Loucy (cell line): ENCODE data around the gene TPRG1L.

Experiments
- H2AFZ ChIP-seq: fragments of 200-600 bp; sonication (generic); 2 replicates; pipeline ENCODE4 v1.6.0; 2016; ENCODE audit warnings: antibody characterized with exemption, mild to moderate bottlenecking, low read length, moderate library complexity
- H3F3A ChIP-seq: fragments of 200-600 bp; 2 replicates; pipeline ENCODE4 v1.6.0; 2016; ENCODE audit warnings: antibody characterized with exemption, low read depth, mild to moderate bottlenecking
- H3K27me3 ChIP-seq: fragments of 200-600 bp; sonication (generic); 2 replicates; pipeline ENCODE4 v1.6.1; 2014; ENCODE audit warnings: low read length, mild to moderate bottlenecking; ENCODE audit not compliant: insufficient read depth, poor library complexity, severe bottlenecking
- H3K36me3 ChIP-seq: fragments of 200-600 bp; sonication (generic); 2 replicates; pipeline ENCODE4 v1.6.1; 2016; ENCODE audit warnings: low read length; ENCODE audit not compliant: insufficient read depth
- H3K4me1 ChIP-seq: fragments of 200-600 bp; sonication (generic); 2 replicates; pipeline ENCODE4 v1.5.1; 2014; ENCODE audit warnings: low read length, mild to moderate bottlenecking; ENCODE audit not compliant: insufficient read depth, poor library complexity, severe bottlenecking
- H3K4me2 ChIP-seq: fragments of 200-600 bp; sonication (generic); 2 replicates; pipeline ENCODE4 v1.6.0; 2014; ENCODE audit warnings: antibody characterized with exemption, low read length, low read depth, mild to moderate bottlenecking; ENCODE audit not compliant: poor library complexity, severe bottlenecking
- H3K4me3 ChIP-seq: fragments of 200-600 bp; sonication (generic); 2 replicates; pipeline ENCODE4 v1.5.1; 2014; ENCODE audit warnings: low read length, mild to moderate bottlenecking, mixed read lengths; ENCODE audit not compliant: poor library complexity, severe bottlenecking
- H3K79me2 ChIP-seq: fragments of 200-600 bp; sonication (generic); 2 replicates; pipeline ENCODE4 v1.6.1; 2014; ENCODE audit warnings: low read length; ENCODE audit not compliant: insufficient read depth
- H3K9ac ChIP-seq: fragments of 200-600 bp; sonication (generic); 2 replicates; pipeline ENCODE4 v1.6.0; 2014; ENCODE audit warnings: mild to moderate bottlenecking, low read depth, low read length, moderate library complexity; ENCODE audit not compliant: poor library complexity, severe bottlenecking
- H3K9me2 ChIP-seq: fragments of 200-600 bp; sonication (generic); replicated peaks from 2 replicates; pipeline ENCODE4 v1.6.1; 2016; ENCODE audit warnings: low read depth, low read length, mixed read lengths
- H3K9me3 ChIP-seq: fragments of 200-600 bp; sonication (generic); 2 replicates; pipeline ENCODE4 v1.6.1; 2014; ENCODE audit warnings: mild to moderate bottlenecking, antibody characterized with exemption, low read length, low read depth; ENCODE audit not compliant: insufficient read depth
- H4K20me1 ChIP-seq: fragments of 200-600 bp; sonication (generic); 2 replicates; pipeline ENCODE4 v1.6.0; 2014; ENCODE audit warnings: antibody characterized with exemption, low read length, mild to moderate bottlenecking; ENCODE audit not compliant: insufficient read depth, poor library complexity, severe bottlenecking
- CTCF ChIP-seq: fragments of 200-600 bp; sonication (generic); conservative IDR thresholded peaks from 2 replicates; pipeline ENCODE4 v1.5.1; 2014; ENCODE audit warnings: mild to moderate bottlenecking, antibody characterized with exemption, low read length
- EZH2phosphoT487 ChIP-seq: fragments of 200-600 bp; IDR thresholded peaks from 2 replicates; pipeline ENCODE4 v1.6.1; 2018; ENCODE audit warnings: antibody characterized with exemption, mild to moderate bottlenecking, moderate library complexity, borderline replicate concordance

The TPRG1L gene

GRCh38 chr1:3678361-3679097 is 53.7 kb downstream of the TPRG1L start:
- TF ChIP-seq EZH2phosphoT487: no peak
- TF ChIP-seq CTCF: no peak
- no peak overlapping the region for H3K4me3 ChIP-seq
- no peaks in the 10 kb centered on the region for H3K9me3 ChIP-seq
- no peaks in the 10 kb centered on the region for H3K36me3 ChIP-seq
- H3K4me2 ChIP-seq: peak overlapping the region; percentile 58
- no peak overlapping the region for H2AFZ ChIP-seq
- H3K9me2 ChIP-seq: no peaks in the 10 kb centered on the region
- no peak overlapping the region for H3K9ac ChIP-seq
- peaks cover 21% of the 10 kb centered on the region for H3K4me1 ChIP-seq
- no peaks in the 10 kb centered on the region for H3K79me2 ChIP-seq
- H4K20me1 ChIP-seq: no peaks in the 10 kb centered on the region
- no peaks in the 10 kb centered on the region for H3F3A ChIP-seq
- H3K27me3 ChIP-seq: no peaks in the 10 kb centered on the region

GRCh38 chr1:3679098-3679555 is 54.3 kb downstream of the TPRG1L start:
- Histone ChIP-seq H3K9ac (no peak overlapping the region), H4K20me1 (no peaks in the 10 kb centered on the region), H3K9me3 (no peaks in the 10 kb centered on the region), H3K4me1 (peaks cover 21% of the 10 kb centered on the region), H3F3A (no peaks in the 10 kb centered on the region), H2AFZ (no peak overlapping the region), H3K4me3 (no peak overlapping the region), H3K27me3 (no peaks in the 10 kb centered on the region), H3K4me2 (no peak overlapping the region), H3K9me2 (no peaks in the 10 kb centered on the region), H3K79me2 (no peaks in the 10 kb centered on the region), H3K36me3 (no peaks in the 10 kb centered on the region)
- no peak for TF ChIP-seq EZH2phosphoT487
